Left lung (tissue), 10 donors: ENCODE data around the gene IYD. TPM values are rescaled to one million over a fixed set of nuclear protein-coding genes. Genes with fewer than 3 reads are reported as not detected.
"Not testable (repeated sequence)": the region's sequence is repeated elsewhere in the genome, so short reads cannot be mapped to it uniquely, and the experiment has no call there.

Experiments used
- ATAC-seq: fragments of 200-7000 bp; cut with Tn5 transposase; one replicate; pipeline ENCODE4 v1.9.1; 2020; ENCODE audit warnings: moderate library complexity
- DNase-seq, 4 donors: peaks; one replicate each; pipeline ENCODE4 v3.0.0-alpha.2; 2013 to 2020
- H3K27ac ChIP-seq, 2 donors: fragments of 200-600 bp; sonication (generic) in 1 of 2; one replicate each; pipeline versions ENCODE4 v1.5.0 to v1.8.0; 2020 to 2021
- H3K27me3 ChIP-seq, 2 donors: fragments of 200-600 bp; sonication (generic) in 1 of 2; one replicate each; pipeline versions ENCODE4 v1.5.0 to v1.8.0; 2020 to 2021
- H3K36me3 ChIP-seq, 2 donors: fragments of 200-600 bp; sonication (generic) in 1 of 2; one replicate each; pipeline versions ENCODE4 v1.5.0 to v1.8.0; 2020 to 2021
- H3K4me1 ChIP-seq, 2 donors: fragments of 200-600 bp; one replicate each; pipeline ENCODE4 v1.8.0; 2021
- H3K4me3 ChIP-seq, 2 donors: fragments of 200-600 bp; sonication (generic) in 1 of 2; one replicate each; pipeline versions ENCODE4 v1.5.0 to v1.8.0; 2020 to 2021; ENCODE audit warnings: mild to moderate bottlenecking in 1 of 2
- H3K9me3 ChIP-seq, 2 donors: fragments of 200-600 bp; sonication (generic) in 1 of 2; one replicate each; pipeline versions ENCODE4 v1.5.0 to v1.8.0; 2020 to 2021
- intact Hi-C, 2 donors: fragments of 100-400 bp; cut with DNase I; formaldehyde crosslinking; loops; one replicate each; pipeline versions ENCODE4 v1.11.2 to v1.14.2; 2022
- polyA plus RNA-seq, 6 donors: library from polyadenylated mRNA; unstranded; fragments of 120-200 nt; gene quantifications; one replicate each; pipeline ENCODE4 v1.2.1, GENCODE V29; 2013; ENCODE audit not compliant: insufficient read length in 6 of 6
- total RNA-seq, 2 donors: library from RNA; stranded (reverse); fragmentation: NEBNext Ultra II Directional; extraction: Animal tissue kit (Norgen Biotek cat#: 25700); gene quantifications; one replicate each; pipeline ENCODE4 v1.2.1, GENCODE V29; 2021
- TF ChIP-seq, protein P1 (sequence below), 2 donors: fragments of 200-600 bp; sonication (generic) in 1 of 2; IDR thresholded peaks; one replicate each; pipeline versions ENCODE4 v1.5.0 to v1.8.0; 2021; ENCODE audit warnings: antibody characterized with exemption in 2 of 2
- donor health status: DM: no; HTN: yes; CAD: no.
- donor health status: DM: no; HTN: no; CAD: no.

IYD gene
- total and polyA plus RNA-seq, 8 donors = 1.3 to 7.7 (median 2.9) TPM

DNA sequence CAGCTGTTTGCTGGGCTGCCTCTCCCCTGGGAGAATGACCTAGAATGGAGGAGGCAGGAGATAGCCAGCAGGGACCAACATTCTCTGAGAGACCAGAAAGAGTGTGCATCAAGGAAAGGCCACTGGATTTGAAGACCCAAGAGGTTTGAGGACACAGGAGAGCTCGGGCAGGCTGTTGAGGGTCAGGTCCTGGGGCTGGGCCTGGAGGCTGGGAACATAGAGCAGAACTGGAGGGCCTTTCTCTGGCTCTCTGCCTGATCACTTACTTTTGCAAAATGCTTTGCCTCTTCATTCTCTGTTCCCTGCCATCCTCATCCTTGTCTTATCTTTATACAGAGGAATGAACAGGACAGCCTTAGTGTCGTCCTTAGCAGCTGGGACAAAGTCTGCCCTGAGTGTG is 2.5 kb downstream of the IYD start:
- no peaks in the 10 kb centered on the region for H3K36me3 ChIP-seq
- TF ChIP-seq, protein P1, sequence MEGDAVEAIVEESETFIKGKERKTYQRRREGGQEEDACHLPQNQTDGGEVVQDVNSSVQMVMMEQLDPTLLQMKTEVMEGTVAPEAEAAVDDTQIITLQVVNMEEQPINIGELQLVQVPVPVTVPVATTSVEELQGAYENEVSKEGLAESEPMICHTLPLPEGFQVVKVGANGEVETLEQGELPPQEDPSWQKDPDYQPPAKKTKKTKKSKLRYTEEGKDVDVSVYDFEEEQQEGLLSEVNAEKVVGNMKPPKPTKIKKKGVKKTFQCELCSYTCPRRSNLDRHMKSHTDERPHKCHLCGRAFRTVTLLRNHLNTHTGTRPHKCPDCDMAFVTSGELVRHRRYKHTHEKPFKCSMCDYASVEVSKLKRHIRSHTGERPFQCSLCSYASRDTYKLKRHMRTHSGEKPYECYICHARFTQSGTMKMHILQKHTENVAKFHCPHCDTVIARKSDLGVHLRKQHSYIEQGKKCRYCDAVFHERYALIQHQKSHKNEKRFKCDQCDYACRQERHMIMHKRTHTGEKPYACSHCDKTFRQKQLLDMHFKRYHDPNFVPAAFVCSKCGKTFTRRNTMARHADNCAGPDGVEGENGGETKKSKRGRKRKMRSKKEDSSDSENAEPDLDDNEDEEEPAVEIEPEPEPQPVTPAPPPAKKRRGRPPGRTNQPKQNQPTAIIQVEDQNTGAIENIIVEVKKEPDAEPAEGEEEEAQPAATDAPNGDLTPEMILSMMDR (IDR thresholded peaks at IDR 0.05) = no peak
- no peaks in the 10 kb centered on the region for H3K9me3 ChIP-seq
- DNase-seq (no peak), ATAC-seq (no peak)
- H3K27me3 ChIP-seq = no peaks in the 10 kb centered on the region
- intact Hi-C loops = no loop called here
- no peak overlapping the region for H3K4me3 ChIP-seq
- no peak overlapping the region for H3K27ac ChIP-seq
- no peaks in the 10 kb centered on the region for H3K4me1 ChIP-seq

DNA sequence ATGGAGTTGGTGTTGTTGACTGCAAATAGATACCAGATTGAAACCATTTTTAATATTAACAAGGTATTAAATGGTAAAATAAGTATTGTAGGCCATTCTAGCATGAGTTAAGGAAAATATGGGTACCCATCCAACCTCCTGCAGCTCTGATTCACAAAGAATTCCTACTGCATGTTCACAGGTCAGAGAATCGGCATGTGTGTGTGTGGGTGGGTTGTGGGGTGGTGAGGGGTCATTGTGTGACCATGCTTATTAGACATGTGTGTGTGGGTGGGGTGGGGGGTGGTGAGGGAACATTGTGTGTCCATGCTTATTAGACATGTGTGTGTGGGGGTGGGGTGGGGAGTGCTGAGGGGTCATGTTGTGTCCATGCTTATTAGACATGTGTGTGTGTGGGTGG is 3.2 kb downstream of the IYD start:
- H3K4me3 ChIP-seq = no peak overlapping the region
- ATAC-seq (no peak), DNase-seq (no peak)
- TF ChIP-seq, protein P1 (IDR thresholded peaks at IDR 0.05) = no peak
- no peaks in the 10 kb centered on the region for H3K9me3 ChIP-seq
- H3K27me3 ChIP-seq = no peaks in the 10 kb centered on the region
- intact Hi-C loops = no loop called here
- H3K4me1 ChIP-seq = peaks cover 0 to 2% of the 10 kb centered on the region in 2 donors
- no peak overlapping the region for H3K27ac ChIP-seq
- no peaks in the 10 kb centered on the region for H3K36me3 ChIP-seq

DNA sequence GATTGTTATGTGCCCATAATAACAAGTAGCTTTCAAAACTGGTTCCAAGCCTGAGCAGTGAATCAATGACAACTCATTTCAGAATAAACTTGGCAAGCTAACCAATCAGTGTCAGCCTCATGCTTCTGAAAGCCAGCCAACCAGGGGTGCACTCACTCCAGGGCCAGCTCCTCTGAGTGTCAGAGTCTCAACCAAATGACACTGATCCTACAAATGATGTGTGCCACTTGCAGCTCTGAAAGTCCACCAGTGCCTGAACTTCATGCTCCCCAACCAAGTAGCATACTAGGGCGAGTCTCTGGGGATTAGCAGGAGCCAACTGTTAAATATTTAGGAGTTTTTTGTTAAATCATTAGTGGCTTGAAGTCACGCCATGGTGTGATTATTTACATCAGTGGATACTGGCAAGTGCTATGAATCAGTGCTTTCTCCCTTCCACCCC is 4.5 kb downstream of the IYD start:
- Histone ChIP-seq H3K27ac (no peak overlapping the region), H3K4me1 (peaks cover 0 to 9% of the 10 kb centered on the region in 2 donors), H3K4me3 (no peak overlapping the region), H3K9me3 (no peaks in the 10 kb centered on the region), H3K36me3 (no peaks in the 10 kb centered on the region), H3K27me3 (no peaks in the 10 kb centered on the region)
- TF ChIP-seq, protein P1 (IDR thresholded peaks at IDR 0.05) = no peak
- intact Hi-C loops = no loop called here
- ATAC-seq (no peak), DNase-seq (peak in 1 of 4 donors; percentile 36)

DNA sequence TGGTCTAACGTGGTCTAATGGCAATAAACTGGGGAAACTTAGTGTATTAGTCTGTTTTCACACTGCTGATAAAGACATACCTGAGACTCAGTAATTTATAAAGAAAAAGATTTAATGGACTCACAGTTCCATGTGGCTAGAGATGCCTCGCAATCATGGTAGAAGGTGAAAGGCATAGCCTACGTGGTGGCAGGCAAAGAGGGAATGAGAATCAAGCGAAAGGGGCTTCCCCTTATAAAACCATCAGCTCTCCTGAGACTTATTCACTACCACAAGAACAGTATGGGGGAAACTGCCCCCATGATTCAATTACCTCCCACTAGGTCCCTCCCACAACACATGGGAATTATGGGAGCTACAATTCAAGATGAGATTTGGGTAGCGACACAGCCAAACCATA is 5.5 kb downstream of the IYD start:
- ATAC-seq, H3K9me3 ChIP-seq, H3K4me3 ChIP-seq, H3K4me1 ChIP-seq, H3K27ac ChIP-seq, intact Hi-C loops, H3K36me3 ChIP-seq, DNase-seq, H3K27me3 ChIP-seq: not testable (repeated sequence)

DNA sequence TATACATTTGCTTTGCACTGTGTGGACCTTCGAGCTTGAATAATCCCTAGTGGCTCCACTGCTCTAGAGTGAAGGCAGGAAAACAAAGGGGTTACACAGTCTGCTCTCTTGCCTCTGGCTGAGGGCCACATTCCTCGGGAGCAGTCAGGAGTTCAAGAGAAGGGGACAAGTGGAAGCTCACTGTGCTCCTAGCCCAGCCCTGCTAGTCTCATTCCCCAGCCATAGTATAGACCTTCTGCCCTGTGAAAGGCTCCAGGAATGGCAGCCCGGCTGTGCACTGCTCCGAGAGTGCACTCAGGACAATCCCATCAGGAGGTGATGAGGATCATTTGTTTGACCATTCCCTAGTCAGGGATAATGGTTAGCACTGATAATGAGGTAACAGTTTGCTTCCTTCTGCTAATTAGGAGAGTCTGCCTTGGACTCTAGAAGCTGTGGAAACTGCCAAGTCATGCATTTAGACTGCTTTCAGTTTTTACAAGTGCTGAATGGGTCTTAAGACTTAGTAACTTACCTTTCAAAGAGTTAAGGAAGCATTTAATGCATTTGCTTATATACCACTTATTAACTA is 8.5 kb downstream of the IYD start:
- intact Hi-C loops = no loop called here
- peak; percentile 97 for ATAC-seq

More for the DNA sequence above, 8.5 kb downstream of the IYD start:
- Histone ChIP-seq H3K27me3 (no peaks in the 10 kb centered on the region), H3K36me3 (no peaks in the 10 kb centered on the region), H3K4me3 (no peak overlapping the region), H3K27ac (peak overlapping the region in 1 of 2 donors; percentile 28), H3K4me1 (peaks cover 0 to 9% of the 10 kb centered on the region in 2 donors), H3K9me3 (no peaks in the 10 kb centered on the region)
- TF ChIP-seq, protein P1 (IDR thresholded peaks at IDR 0.05) = no peak
- DNase-seq = peak in 3 of 4 donors; percentile 20 to 70 (median 27)
